ENCODE measurements around the gene SNAP29. TPM values are rescaled to one million over a fixed set of nuclear protein-coding genes. Genes with fewer than 3 reads are reported as not detected.
"Not testable (repeated sequence)": the region's sequence is repeated elsewhere in the genome, so short reads cannot be mapped to it uniquely, and the experiment has no call there.

SNAP29 gene
- total RNA-seq, 1 experiment from 2014 or later = 5.4 TPM

GRCh38 chr22:20930435-20930834 is 71.6 kb downstream of the SNAP29 start:
- not testable (repeated sequence) for DNase-seq (ENCODE audit: low read depth)

DNA sequence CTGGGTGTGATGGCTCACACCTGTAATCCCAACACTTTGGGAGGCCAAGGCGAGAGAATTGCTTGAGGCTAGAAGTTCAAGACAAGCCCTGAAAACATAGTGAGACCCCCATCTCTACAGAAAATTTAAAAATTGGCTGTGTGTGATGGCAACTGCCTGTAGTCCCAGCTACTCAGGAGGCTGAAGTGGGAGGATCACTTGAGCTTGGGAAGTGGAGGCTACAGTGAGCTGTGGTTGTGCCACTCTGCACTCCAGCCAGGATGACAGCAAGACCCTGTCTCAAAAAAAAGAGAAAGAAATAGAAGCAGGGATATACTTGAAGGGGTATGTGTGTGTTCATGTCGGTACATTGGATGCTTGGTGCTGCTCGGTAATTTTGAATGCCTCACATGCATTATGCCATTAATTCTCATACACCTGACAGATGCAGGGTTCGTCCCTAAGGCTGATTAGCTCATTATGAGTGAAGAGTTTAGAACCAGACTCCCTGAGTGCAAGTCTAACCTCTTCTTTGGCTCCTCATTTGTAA is 72.4 kb downstream of the SNAP29 start:
- DNase-seq (ENCODE audit: low read depth) = no peak

- no peak for DNase-seq (ENCODE audit: low read depth)
These were observed 75.1 kb downstream of the SNAP29 start for GRCh38 chr22:20933910-20934309.

GRCh38 chr22:20935049-20935448 is 76.2 kb downstream of the SNAP29 start:
- DNase-seq (ENCODE audit: low read depth) = not testable (repeated sequence)

GRCh38 chr22:20935780-20936539 is 77.2 kb downstream of the SNAP29 start:
- not testable (repeated sequence) for DNase-seq (ENCODE audit: low read depth)

DNA sequence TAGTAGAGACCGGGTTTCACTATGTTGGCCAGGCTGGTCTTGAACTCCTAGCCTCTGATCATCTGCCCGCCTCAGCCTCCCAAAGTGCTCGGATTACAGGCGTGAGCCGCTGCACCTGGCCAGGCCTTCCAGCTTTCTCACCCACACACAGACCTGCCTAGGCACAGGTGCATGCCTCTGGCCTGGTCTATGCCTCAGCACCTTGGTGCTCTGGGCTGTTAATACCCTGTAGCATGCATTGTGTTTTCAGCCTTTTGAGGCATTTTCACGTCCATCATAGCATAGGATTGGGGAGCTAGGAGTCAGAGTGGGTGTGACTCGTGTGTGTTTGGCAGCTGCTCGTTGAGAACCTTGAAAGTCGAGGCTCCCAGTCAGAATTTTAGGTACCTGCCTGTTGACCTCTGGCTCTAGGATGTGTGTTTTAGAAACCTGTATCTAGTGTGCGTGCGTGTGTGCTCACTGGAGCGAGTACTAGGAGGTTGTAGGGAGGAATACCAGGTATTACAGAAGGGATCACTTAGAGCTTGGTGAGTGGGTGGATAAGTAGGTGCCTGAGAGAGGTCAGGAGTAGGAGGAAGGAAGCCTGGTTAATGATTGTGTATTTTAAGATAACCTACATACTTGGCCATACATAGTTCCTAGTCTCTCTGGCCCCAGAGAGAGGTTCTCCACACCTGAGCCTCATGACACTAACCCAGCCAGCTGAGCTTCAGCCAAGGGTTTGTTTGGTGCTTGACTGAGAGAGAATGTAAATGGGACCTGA is 78.4 kb downstream of the SNAP29 start:
- DNase-seq (ENCODE audit: low read depth) = no peak

DNA sequence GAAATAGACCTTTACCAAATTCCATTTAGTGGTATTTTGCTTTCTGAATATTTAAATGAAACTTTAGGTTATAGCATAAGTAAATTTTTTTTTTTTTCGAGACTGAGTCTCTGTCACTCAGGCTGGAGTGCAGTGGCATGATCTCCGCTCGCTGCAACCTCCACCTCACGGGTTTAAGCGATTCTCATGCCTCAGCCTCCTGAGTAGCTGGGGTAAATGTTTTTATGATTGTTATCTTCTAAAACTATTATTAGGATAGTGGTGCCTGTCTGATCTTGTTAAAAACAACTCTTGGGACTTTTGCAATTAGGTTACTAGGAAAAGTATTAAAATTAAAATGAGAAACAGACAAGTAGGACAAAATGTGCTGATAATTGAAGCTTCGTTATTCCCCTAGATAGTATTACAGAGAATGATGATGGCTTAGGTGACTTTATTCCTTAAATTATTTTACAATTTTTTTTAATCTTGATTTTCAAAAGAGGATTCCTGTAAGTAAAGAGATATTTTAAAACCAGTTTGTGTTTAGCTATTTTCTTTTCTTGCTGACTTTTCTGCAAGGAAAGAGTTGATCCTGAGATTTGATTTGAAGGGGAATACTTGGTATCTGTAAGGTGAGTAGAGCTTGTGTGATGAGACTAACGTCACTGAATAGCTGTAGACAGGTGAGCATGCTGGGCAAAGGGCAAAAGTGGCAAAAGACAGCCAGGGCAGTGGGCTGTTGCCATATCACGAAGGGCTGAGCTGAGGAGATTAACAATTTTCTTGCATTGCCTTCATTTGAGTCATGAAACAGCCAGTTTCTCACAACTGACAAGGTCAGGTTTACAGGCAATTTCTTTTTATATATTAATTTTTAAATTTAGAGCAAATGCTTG is 79.2 kb downstream of the SNAP29 start:
- no peak for DNase-seq (ENCODE audit: low read depth)

GRCh38 chr22:20939457-20940185 is 80.8 kb downstream of the SNAP29 start:
- DNase-seq (ENCODE audit: low read depth) = not testable (repeated sequence)

DNA sequence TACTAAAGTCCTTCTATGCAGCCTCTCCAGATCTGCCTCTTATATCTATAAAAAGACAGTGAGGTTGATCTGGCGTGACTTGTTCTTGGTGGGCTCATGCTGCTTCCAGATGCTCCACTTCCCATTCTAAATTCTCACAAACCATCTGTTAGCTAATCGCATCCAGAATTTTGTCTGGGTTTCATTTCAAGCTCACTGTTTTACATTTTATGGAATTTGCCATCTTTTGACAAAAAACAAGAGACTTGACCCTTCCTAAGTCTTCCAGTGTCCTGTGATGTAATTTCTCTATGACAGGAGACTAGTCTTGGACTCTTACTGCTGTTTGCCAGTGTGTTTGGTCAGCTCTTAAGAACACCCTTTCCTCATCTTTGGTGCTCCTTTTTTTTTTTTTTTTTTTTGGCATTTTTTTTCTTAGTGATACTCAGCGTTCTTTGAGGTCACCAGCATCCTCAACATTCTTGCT is 81.4 kb downstream of the SNAP29 start:
- DNase-seq (ENCODE audit: low read depth) = no peak

Other genes with a start within 250 kb of the SNAP29 start
- gene SERPIND1, start 84.9 kb upstream of the SNAP29 start, total RNA-seq (2014; rRNA removed; shearing (Covaris generic)) = 0.17 TPM in 1 of 2 replicates, not detected in the other
- 13.0 and 15.7 TPM in 2 replicates for gene PI4KA, start 196 bp upstream of the SNAP29 start, total RNA-seq (2014; rRNA removed; shearing (Covaris generic))
- 32.2 and 33.8 TPM in 2 replicates for gene CRKL, start 58.4 kb downstream of the SNAP29 start, total RNA-seq (2014; rRNA removed; shearing (Covaris generic))
- 2.0 TPM in 1 of 2 replicates, not detected in the other for gene AIFM3, start 108.2 kb downstream of the SNAP29 start, total RNA-seq (2014; rRNA removed; shearing (Covaris generic))
- 19.1 and 22.9 TPM in 2 replicates for gene LZTR1, start 123.3 kb downstream of the SNAP29 start, total RNA-seq (2014; rRNA removed; shearing (Covaris generic))
- 42.3 and 58.3 TPM in 2 replicates for gene THAP7, start 143.1 kb downstream of the SNAP29 start, total RNA-seq (2014; rRNA removed; shearing (Covaris generic))
- gene P2RX6, start 156.2 kb downstream of the SNAP29 start, total RNA-seq (2014; rRNA removed; shearing (Covaris generic)) = 1.3 and 1.6 TPM in 2 replicates
- gene SLC7A4, start 173.6 kb downstream of the SNAP29 start, total RNA-seq (2014; rRNA removed; shearing (Covaris generic)) = not detected in 2 replicates
- not detected in 2 replicates for gene LRRC74B, start 186.9 kb downstream of the SNAP29 start, total RNA-seq (2014; rRNA removed; shearing (Covaris generic))